PFSK-1 (cell line): ENCODE data around the gene UGT2A3.

Experiments used
- SIN3A ChIP-seq: IDR thresholded peaks from 2 replicates; pipeline ENCODE4 v1.6.1; 2012; ENCODE audit warnings: mild to moderate bottlenecking, low read length, moderate library complexity, borderline replicate concordance; ENCODE audit not compliant: insufficient read depth
- TAF1 ChIP-seq: IDR thresholded peaks from 2 replicates; pipeline ENCODE4 v1.6.1; 2012; ENCODE audit warnings: low read length, control low read depth, borderline replicate concordance; ENCODE audit not compliant: insufficient read depth

DNA sequence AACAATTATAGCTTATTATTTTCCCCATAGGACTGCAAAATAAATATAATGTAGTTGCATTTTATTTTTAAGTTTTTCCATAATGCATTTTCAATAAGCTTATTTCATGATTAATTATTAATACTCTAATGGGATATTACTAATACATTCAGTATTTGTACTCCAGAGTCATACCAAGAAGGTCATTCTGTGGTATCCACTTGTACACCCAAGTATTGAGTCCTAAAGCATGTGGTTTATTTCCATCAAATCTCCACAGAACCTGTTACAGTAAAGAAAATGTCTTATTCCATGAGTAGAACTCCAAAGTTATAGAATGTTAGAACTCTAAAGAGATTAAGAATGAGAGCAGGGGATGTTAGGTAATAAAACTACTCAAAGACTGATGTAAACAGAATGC, 30.6 kb downstream of the UGT2A3 start:
- no peak for TF ChIP-seq TAF1
- TF ChIP-seq SIN3A = no peak
